SHP77 treated with DMSO at 0.1 percent for 48 hours (cell line): ENCODE measurements around the gene DHRS12.
A peak's percentile ranks its signal among the peaks of the same experiment; 100 is the strongest.

ENCODE experiments used
- DNase-seq: peaks from one replicate; lab custom pipeline; 2025; lab: John Stamatoyannopoulos, UW

DHRS12 gene

GRCh38 chr13:51807041-51807440, 3.1 kb upstream of the DHRS12 start:
- DNase-seq, result no peak

- DNase-seq, result no peak
These were observed 2.6 kb upstream of the DHRS12 start for GRCh38 chr13:51806566-51806965.

GRCh38 chr13:51805925-51806324, 2.0 kb upstream of the DHRS12 start:
- no peak for DNase-seq

GRCh38 chr13:51805313-51805712, 1.4 kb upstream of the DHRS12 start:
- no peak for DNase-seq

GRCh38 chr13:51804295-51805172, 571 bp upstream of the DHRS12 start:
- DNase-seq, result no peak

GRCh38 chr13:51802631-51803418, 1.1 kb downstream of the DHRS12 start:
- no peak for DNase-seq

- peak; percentile 14 for DNase-seq
These were observed 2.3 kb downstream of the DHRS12 start for GRCh38 chr13:51801631-51802099.

GRCh38 chr13:51800486-51800885, 3.5 kb downstream of the DHRS12 start:
- no peak for DNase-seq

GRCh38 chr13:51799261-51799660, 4.7 kb downstream of the DHRS12 start:
- DNase-seq, result no peak

- peak; percentile 25 for DNase-seq
These were observed 6.1 kb downstream of the DHRS12 start for GRCh38 chr13:51797664-51798488.

GRCh38 chr13:51796546-51796945, 7.4 kb downstream of the DHRS12 start:
- DNase-seq, result no peak

GRCh38 chr13:51795419-51795818, 8.5 kb downstream of the DHRS12 start:
- DNase-seq, result no peak

- DNase-seq, result no peak
These were observed 9.0 kb downstream of the DHRS12 start for GRCh38 chr13:51794964-51795363.

GRCh38 chr13:51793570-51794271, 10.2 kb downstream of the DHRS12 start:
- DNase-seq, result no peak

GRCh38 chr13:51786425-51787265, 17.3 kb downstream of the DHRS12 start:
- no peak for DNase-seq

- peak; percentile 24 for DNase-seq
These were observed 18.1 kb downstream of the DHRS12 start for GRCh38 chr13:51785712-51786424.

- no peak for DNase-seq
These were observed 19.9 kb downstream of the DHRS12 start for GRCh38 chr13:51784097-51784496.

GRCh38 chr13:51783428-51784094, 20.4 kb downstream of the DHRS12 start:
- DNase-seq, result no peak

- no peak for DNase-seq
These were observed 21.8 kb downstream of the DHRS12 start for GRCh38 chr13:51782026-51782710.
